NCI-H2196 treated with DMSO at 0.1 percent for 48 hours (cell line): ENCODE data around the gene GPR62.
A peak's percentile ranks its signal among the peaks of the same experiment; 100 is the strongest.

ENCODE experiments used
- DNase-seq: peaks from one replicate; lab custom pipeline; 2025; ENCODE audit not compliant: unreplicated experiment; lab: John Stamatoyannopoulos, UW

Gene GPR62

DNA sequence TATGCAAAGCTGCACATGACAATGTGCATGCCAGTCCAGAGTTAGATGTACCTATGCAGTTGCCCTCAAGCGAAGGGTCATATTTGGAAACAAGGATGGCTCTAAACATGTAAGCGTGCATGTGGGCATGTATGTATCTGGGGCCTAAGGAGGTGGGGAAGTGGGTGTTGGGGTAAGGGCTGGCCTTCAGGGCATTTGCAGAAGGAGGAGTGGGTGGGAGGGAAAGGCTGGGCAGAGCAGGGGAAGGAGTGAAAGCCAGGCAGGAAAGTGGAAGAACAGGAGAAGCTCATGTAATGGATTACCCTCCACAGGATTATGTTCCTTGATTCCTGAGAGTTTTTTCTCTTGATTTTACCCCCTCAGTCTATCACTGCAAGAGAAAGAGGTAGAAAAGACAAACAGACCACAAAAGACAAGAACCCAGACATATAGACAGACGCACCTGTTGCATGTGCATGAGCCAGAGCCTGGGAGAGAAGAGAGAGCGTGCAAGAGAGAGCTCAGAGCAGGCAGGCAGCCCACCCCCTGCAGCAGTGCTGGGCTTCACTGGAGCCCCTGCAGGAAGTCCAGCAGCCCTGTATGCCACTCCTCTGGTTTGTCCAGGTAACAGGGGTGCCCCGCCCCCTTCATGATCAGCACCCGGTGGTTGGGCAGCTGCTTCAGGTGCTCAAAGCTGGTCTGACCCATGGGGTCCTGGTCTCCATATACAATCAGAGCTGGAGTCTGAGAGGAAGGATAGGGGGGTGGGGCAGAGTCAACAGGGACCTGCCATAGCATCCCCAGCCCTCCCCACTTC lies 13.9 kb downstream of the GPR62 start:
- no peak for DNase-seq

DNA sequence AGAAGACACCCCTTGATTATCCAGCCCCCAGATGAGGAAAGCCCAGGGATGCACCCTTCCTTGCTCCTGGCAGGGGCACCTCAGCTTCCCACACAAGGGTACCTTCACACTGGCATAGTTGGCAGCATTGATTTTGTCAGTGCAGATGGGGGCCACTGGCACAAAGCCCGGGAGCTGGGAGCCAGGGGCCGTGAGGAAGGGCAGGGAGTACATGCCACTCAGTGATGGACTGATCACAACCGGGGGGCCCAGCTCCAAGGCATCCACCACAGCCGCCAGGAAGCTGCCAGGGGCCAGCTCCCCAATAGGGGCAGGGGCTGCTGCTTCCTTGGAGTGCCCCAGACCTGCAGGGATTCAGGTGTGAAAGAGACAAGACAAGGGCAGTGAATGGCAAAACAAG lies 14.7 kb downstream of the GPR62 start:
- DNase-seq: no peak

- no peak for DNase-seq
These were observed 15.6 kb downstream of the GPR62 start for GRCh38 chr3:51970606-51971300.

GRCh38 chr3:51971350-51971749 lies 16.2 kb downstream of the GPR62 start:
- no peak for DNase-seq

- no peak for DNase-seq
These were observed 19.2 kb downstream of the GPR62 start for GRCh38 chr3:51974277-51974962.

- DNase-seq: peak; percentile 15
These were observed 20.0 kb downstream of the GPR62 start, which contains the start of gene ABHD14A for GRCh38 chr3:51974963-51975851. ABHD14A (plus strand) TSS chr3:51975064; CDS start chr3:51975136, 72 bp downstream.

DNA sequence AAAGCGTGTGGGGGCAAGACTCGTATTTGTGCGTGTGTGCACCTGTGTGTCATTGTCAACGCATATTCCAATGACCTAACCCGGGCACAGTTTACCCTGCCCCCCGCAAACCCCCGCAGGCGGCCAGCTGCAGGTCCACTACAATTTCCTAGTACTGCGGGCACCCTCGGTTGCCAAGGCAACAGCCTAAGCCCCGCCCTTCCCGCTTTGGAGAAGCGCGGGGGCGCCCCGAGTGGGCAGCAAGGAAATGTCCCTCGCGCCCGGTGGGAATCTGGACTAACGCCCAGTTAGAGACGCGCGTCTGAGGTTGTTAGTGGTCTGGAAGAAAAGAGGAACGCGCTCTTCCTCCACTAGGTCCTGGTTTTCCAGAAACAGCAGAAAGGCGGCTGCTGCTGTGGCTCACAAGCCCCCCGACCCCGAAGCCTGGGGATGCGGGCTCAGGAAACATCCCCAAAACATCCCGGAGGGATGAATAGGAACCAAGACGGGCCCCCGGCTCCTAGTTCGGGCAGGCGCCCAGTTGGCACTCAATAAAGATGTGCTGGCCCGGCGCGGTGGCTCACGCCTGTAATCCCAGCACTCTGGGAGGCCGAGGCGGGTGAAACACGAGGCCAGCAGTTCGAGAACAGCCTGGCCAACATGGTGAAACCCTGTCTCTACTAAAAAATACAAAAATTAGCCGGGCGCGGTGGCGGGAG lies 20.8 kb downstream of the GPR62 start:
- no peak for DNase-seq

- DNase-seq: no peak
These were observed 22.4 kb downstream of the GPR62 start for GRCh38 chr3:51977446-51978142.

GRCh38 chr3:51978143-51978502 lies 22.9 kb downstream of the GPR62 start:
- DNase-seq: no peak

DNA sequence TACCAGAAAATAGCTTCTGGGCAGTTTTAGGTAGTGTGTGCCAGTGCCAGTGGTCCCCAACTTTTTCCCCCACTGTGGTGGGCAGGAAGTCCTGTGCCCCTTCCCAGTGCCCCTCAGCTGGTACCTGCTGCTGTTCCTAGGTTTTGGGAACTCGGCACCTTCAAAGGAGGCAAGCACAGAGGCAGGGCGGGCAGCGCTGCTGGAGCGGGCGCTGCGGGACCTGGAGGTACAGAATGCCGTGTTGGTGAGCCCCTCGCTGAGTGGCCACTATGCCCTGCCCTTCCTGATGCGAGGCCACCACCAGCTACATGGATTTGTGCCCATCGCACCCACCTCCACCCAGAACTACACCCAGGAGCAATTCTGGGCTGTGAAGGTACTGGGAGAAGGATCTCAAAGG lies 25.1 kb downstream of the GPR62 start:
- no peak for DNase-seq

- DNase-seq: peak; percentile 20
These were observed 27.2 kb downstream of the GPR62 start for GRCh38 chr3:51982352-51982837.

DNA sequence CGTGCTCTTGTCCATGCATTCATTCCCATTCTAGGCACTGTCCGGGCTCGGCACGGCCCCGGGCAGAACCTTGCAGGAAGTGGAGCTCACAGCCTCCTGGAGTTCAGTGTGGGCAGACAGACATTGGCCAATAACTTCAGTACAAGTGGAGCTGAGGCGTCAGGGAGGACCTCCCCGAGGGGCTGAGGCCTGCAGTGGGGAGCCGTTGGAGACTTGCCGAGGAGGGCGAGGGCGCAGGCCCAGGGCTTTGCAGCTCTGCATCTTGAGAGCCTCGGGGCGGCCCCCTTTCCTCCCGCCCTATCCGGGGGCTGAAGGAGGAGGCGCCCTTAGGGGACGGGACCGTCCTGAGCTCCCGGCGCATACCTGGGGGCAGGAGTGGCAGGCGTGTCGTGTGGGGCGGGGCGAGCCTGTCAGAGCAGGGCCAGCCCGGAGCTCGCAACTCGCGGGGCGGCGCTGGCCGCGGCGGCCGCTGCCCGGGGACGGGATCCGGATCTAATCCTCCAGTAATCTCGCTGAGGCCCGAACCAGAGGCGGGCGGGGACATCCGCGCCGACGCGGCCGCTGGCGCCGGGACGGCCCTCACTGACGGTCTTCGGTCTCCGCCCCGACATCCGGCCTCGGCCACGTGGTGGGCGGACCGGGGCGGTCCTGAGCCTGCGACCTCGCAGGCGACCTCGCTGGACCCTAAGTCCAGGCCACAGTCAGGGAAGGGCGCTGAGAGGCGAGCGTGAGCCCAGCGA lies 27.8 kb downstream of the GPR62 start, which contains the start of gene ACY1:
ACY1 (plus strand) TSS at position 698 of the 740 bp plus-strand sequence. CDS start 530 bp downstream, outside the sequence.
- peak; percentile 58 for DNase-seq

- no peak for DNase-seq
These were observed 28.5 kb downstream of the GPR62 start for GRCh38 chr3:51983578-51984268.

DNA sequence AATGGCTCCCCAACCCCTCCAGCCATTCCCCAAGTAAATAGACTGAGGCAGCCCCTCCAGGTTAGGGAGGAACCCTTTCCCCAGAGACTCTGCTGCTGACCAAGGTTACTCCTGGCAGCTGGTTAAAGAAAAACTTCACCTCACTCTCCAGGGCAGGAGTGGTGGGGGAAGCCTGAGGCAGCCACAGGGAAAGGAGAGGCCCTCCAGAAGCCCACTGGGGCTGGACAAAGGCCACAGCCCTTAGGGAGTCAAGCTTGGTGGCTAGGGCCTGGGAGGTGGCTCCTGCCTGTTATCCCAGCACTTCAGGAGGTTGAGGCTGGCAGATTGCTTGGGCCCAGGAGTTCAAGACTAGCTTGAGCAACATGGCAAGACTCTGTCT lies 29.1 kb downstream of the GPR62 start:
- no peak for DNase-seq

GRCh38 chr3:51985063-51985462 lies 29.9 kb downstream of the GPR62 start:
- DNase-seq: no peak

DNA sequence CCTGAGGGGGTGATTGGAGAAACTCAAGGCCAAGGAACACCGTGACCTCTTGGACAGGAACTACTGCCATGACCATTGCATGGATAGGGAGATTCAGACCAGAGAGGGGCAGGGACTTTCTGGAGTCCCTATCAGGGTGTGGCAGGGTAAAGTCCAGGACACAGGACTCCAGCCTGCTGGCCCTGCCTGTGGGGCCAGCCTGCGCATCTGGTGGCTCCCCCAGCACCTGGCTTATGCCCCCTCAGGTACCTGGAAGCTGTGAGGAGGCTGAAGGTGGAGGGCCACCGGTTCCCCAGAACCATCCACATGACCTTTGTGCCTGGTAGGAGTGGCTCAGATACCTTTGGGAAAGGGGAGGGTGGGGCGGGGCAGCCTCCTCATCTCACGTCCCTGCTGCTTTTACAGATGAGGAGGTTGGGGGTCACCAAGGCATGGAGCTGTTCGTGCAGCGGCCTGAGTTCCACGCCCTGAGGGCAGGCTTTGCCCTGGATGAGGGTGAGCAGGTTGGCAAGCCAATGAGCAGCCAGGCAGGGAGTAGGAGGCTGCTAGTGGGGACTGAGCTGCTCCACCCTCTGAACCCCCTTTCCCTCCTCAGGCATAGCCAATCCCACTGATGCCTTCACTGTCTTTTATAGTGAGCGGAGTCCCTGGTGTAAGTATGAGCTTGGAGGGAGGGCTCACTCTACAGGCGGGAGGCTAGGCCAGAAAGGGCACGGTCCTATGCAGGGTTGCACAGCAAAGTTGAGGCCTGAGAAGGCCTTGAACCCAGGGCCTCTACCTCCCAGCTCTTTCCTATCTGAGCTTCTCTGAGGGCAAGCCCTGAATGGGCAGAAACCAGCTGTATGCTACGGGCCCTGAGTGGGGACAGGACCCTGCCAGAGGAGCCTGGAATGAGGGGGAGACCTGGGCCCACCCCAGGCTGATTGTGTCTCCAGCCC lies 31.1 kb downstream of the GPR62 start:
- DNase-seq: no peak

DNA sequence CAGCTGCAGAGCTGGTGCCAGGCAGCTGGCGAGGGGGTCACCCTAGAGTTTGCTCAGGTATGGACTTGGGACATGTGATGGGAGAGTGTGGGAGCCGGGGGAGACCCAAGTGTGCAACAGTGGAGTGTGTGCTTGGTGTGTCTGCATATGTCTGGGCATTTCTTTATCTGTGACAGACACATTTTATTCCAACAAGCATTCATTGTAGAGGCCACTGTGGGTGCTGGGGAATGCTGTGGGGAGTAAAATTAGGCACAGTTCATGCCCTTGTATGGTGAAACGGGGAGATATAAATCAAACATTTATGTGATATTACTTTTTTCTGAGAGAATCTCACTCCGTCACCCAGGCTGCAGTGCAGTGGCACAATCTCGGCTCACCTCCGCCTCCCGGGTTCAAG lies 32.4 kb downstream of the GPR62 start:
- no peak for DNase-seq
